Myocyte (in vitro differentiated cells): ENCODE measurements around the gene PDLIM4. TPM values are rescaled to one million over a fixed set of nuclear protein-coding genes. Genes with fewer than 3 reads are reported as not detected.
A peak's percentile ranks its signal among the peaks of the same experiment; 100 is the strongest.

Experiments used
- DNase-seq: peaks from one replicate; pipeline ENCODE4 v3.0.0-alpha.2; 2012; ENCODE audit warnings: low read depth
- total RNA-seq: library from RNA; depleted of rRNA; stranded (reverse); fragments of >200 nt; gene quantifications from 2 replicates; pipeline ENCODE4 v1.2.3, GENCODE V29; 2014

Gene PDLIM4
- total RNA-seq, 1 donor from 2014 or later, result 220 TPM

DNA sequence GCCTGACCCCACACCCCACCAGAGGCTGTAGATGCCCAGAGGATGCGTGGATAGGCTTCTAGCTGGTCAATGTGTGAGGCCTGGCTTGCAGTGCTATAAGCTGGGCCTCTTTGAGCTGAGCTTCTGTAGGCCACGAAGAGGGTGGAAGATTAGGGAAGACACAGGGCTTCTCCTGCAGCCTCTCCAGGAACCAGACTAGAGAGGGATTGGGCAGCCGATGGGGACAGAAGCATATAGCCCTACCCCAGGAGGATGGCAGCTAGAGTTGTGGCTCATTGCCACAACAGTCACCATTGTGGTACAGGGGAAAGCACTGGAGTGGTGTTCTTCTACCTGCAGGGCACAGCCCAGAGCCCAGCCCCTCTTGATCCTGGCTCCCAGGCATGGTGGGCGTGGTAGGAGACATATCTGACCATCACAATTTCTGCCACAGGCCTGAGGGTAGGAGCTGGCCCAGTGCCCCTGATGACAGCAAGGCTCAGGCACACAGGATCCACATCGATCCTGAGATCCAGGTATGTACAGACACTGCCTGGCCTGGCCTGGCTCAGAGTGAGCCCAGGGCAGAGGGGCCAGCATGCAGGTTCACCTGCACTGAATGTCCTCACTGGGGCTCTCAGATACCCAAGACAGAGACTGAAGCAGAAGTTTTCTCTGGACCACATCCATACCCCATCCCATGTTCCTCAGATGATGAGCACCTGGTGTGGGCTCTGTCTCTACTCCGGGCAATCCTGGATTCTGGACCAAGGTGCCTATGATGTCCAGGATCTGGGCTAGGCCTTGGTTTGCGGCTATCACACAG, 8.7 kb downstream of the PDLIM4 start:
- DNase-seq, result no peak

- DNase-seq, result no peak
Observed at GRCh38 chr5:132266836-132267160, 9.3 kb downstream of the PDLIM4 start.

DNA sequence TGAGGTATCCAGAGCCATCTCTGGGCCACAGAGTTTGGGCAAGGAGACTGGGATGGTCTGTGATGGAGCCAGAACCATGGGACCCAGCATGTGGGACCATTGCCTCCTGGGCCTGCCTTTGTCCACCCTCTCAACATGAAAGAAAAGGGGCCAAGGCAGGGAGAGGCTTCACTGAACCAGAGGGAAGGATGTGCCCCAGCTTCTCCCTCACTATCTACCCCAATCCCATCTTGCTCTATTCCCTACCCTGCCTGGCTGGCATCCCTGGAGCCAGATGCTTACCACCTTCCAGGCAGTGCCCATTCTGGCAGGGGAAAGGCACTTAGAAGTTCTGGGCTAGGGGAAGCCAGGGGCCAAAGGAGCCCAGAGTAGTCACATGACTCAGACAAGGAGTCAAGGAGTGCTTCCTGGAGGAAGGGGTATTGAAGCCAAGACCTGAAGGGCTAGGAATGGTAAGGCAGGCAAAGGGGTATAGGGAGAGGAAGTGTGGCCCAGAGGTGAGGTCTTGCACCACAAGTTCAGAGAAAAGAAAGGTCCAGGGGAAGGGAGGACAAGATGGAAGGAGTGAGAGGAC, 9.8 kb downstream of the PDLIM4 start:
- DNase-seq, result no peak

- DNase-seq, result no peak
Observed at GRCh38 chr5:132267931-132268768, 10.7 kb downstream of the PDLIM4 start.

- peak; percentile 66 for DNase-seq
Observed at GRCh38 chr5:132268769-132269551, 11.5 kb downstream of the PDLIM4 start.

GRCh38 chr5:132269635-132270334, 12.3 kb downstream of the PDLIM4 start:
- DNase-seq, result peak; percentile 38

- no peak for DNase-seq
Observed at GRCh38 chr5:132270335-132270665, 12.8 kb downstream of the PDLIM4 start.

- DNase-seq, result no peak
Observed at GRCh38 chr5:132270706-132271105, 13.2 kb downstream of the PDLIM4 start.

- DNase-seq, result no peak
Observed at GRCh38 chr5:132271251-132272246, 14.1 kb downstream of the PDLIM4 start.

- DNase-seq, result peak; percentile 64
Observed at GRCh38 chr5:132272311-132273210, 15.1 kb downstream of the PDLIM4 start.

GRCh38 chr5:132273631-132274030, 16.1 kb downstream of the PDLIM4 start:
- no peak for DNase-seq

GRCh38 chr5:132274050-132274792, 16.7 kb downstream of the PDLIM4 start:
- DNase-seq, result no peak

DNA sequence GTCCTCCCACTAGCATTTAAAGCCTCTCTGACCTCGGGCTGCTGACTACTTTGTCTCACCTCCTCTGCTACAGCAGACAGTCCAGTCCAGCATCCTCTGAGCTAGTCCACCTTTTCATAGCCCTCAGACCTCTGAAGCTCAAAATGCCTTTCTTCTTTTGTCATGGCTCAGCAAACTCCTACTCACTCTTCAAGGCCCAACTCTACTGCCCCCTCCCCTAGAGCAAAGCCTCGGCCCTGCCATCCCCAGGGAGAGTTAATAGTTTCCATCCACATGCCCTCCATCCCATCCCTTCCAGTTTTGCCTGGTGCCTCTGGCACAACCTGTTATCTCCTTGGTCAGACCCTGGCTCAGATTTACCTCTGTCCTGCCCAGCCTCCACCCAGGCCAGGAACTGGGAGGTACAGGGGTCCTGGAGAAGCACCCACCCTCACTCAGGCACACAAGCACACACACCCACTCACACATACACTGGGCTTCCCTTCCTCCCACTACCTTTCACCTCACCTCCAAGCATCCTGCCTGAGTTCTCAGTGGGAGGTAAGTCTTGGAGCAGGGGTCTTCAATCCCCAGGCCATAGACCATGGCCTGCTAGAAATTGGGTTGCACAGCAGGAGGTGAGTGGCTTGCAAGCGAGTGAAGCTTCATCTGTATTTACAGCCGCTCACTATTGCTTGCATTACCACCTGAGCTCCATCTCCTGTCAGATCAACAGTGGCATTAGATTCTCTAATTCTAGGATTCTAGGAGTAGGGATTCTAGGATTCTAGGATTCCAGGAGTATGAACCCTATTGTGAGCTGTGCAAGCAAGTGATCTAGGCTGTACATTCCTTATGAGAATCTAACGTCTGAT, 18.1 kb downstream of the PDLIM4 start:
- DNase-seq, result no peak

- DNase-seq, result no peak
Observed at GRCh38 chr5:132277256-132277655, 19.8 kb downstream of the PDLIM4 start.

DNA sequence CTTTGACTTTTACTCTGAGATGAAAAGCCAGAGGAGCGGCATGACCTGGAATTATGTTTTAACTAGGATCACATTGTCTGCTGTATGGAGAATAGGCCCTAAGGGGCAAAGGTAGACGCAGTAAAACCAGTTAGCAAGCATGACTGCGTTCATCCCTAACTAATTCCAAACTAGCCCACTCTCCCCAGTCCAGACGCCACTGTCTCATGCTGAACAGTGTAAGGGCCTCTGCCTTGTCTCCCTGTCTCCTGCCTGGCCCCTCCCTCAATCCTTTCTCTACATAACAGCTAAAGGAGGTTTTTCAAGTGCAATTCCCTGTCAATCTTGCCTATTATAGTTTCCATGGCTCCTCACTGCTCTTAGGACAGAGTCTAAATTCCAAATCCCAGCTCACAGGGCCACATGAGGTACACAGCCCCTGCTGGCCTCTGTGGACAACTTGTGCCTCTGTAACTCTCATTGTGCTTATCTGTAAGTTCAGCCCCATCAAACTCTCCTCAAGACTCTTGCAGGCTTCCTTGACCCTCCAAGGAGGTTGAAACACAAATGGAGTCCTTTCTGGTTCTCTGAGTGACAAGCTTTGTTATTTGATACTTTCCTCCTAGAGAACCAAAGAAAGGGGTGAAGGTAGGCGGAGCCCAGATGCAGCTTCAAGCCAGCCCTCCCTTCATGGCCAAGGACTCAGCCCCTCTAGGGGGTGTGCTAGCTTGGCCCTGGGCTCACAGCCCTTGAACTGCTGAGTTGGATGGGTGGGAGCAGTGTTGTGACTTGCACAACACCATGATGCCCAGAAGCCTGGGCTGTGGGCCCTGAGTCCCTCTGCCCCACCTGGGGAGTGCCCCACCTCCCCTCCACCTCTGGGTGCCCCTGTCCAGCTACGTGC, 20.7 kb downstream of the PDLIM4 start:
- no peak for DNase-seq

DNA sequence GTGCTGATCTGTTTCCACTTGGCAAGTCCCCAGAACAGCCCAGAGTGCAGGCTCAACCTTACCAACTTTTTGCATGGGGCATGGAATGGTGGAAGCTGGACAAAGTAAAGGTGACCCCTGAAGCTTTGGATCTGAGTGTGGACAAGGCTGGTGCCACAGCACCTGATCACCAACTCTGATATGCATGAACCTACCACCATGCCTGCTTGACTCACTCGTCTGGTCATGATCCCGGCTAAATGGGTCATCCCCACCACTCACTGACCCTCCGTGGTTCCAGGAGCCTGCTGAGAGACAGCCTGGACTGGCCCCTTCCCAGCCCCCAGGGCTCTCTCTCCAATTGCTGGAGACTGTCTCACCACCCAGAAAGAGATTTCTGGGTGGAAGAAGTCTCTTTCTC, 22.3 kb downstream of the PDLIM4 start:
- no peak for DNase-seq
